Gastrocnemius medialis (tissue), 4 donors: ENCODE results near the gene ABL1. TPM values are rescaled to one million over a fixed set of nuclear protein-coding genes. Genes with fewer than 3 reads are reported as not detected.

Experiments
- ATAC-seq, 2 donors: fragments of 150-250 bp; one replicate each; pipeline ENCODE4 v1.9.1; 2016
- DNase-seq, 2 donors: peaks; one replicate each; pipeline ENCODE4 v3.0.0-alpha.2; 2019
- H3K27ac ChIP-seq, 4 donors: fragments of 200-600 bp; sonication (generic); 1 replicate in 1 of 4; 2 replicates in 3 of 4; pipeline ENCODE4 v1.5.1; 2016 to 2018; ENCODE audit warnings: mild to moderate bottlenecking in 2 of 4, moderate library complexity in 1 of 4
- H3K27me3 ChIP-seq, 3 donors: fragments of 200-600 bp; sonication (generic) in 2 of 3; 1 replicate in 1 of 3; 2 replicates in 2 of 3; pipeline versions ENCODE4 v1.5.1 to v1.6.0; 2016 to 2019; ENCODE audit warnings: mild to moderate bottlenecking in 1 of 3, moderate library complexity in 1 of 3
- H3K36me3 ChIP-seq, 2 donors: fragments of 200-600 bp; sonication (generic) in 1 of 2; one replicate each; pipeline ENCODE4 v1.5.1; 2017 to 2018
- H3K4me1 ChIP-seq, 2 donors: fragments of 200-600 bp; sonication (generic) in 1 of 2; one replicate each; pipeline ENCODE4 v1.5.1; 2016 to 2017; ENCODE audit warnings: mild to moderate bottlenecking in 2 of 2
- H3K4me3 ChIP-seq, 4 donors: fragments of 200-600 bp; sonication (generic) in 3 of 4; 1 replicate in 1 of 4; 2 replicates in 3 of 4; pipeline ENCODE4 v1.5.1; 2016 to 2019; ENCODE audit warnings: mild to moderate bottlenecking in 2 of 4
- H3K9me3 ChIP-seq, 3 donors: fragments of 200-600 bp; sonication (generic) in 2 of 3; 1 replicate in 1 of 3; 2 replicates in 2 of 3; pipeline ENCODE4 v1.5.1; 2016 to 2019
- CTCF ChIP-seq, 5 experiments: fragments of 450-650 bp in 3 of 5; fragments of 200-600 bp in 2 of 5; sonication (generic) in 2 of 5; IDR thresholded peaks in 4 of 5; conservative IDR thresholded peaks in 1 of 5; 1 replicate in 4 of 5; 2 replicates in 1 of 5; pipeline ENCODE4 v1.5.1; 2016 to 2019; ENCODE audit warnings: antibody characterized with exemption in 5 of 5, mild to moderate bottlenecking in 3 of 5, moderate library complexity in 3 of 5
- POLR2A ChIP-seq, 2 donors: fragments of 450-650 bp; IDR thresholded peaks; one replicate each; pipeline ENCODE4 v1.6.1; 2017; ENCODE audit warnings: antibody characterized with exemption in 2 of 2, mild to moderate bottlenecking in 2 of 2, moderate library complexity in 2 of 2
- in situ Hi-C, 4 donors: fragments of 200-750 bp; cut with MboI; loops; one replicate each; pipeline versions ENCODE4 v1.15.0 to v1.8.0; 2017; ENCODE audit warnings: low sequenced_read_pairs in 4 of 4
- intact Hi-C: fragments of 100-400 bp; cut with DNase I; formaldehyde crosslinking; loops from one replicate; pipeline ENCODE4 v1.15.1; 2023; ENCODE audit warnings: low total_unique reads
- total RNA-seq, 4 donors: library from RNA; depleted of rRNA; stranded (reverse); fragments of >200 nt; gene quantifications; one replicate each; pipeline versions ENCODE4 v1.1.0 to v1.2.3, GENCODE V29; 2016

The ABL1 gene
- total RNA-seq, 4 donors from 2014 or later: 22.8 to 55.5 (median 28.5) TPM

- in situ Hi-C loops: no loop called here
- intact Hi-C loops: no loop called here
- TF ChIP-seq POLR2A (IDR thresholded peaks at IDR 0.05) (no peak), CTCF (IDR thresholded peaks at IDR 0.05 in 4 of 5, conservative IDR thresholded peaks at IDR 0.05 in 1 of 5) (no peak)
Observed at GRCh38 chr9:130927995-130928900, 93.2 kb downstream of the ABL1 start.

GRCh38 chr9:130929571-130930038 is 94.6 kb downstream of the ABL1 start:
- in situ Hi-C loops: no loop called here
- Histone ChIP-seq H3K36me3 (no peaks in the 10 kb centered on the region), H3K9me3 (no peaks in the 10 kb centered on the region), H3K4me1 (no peaks in the 10 kb centered on the region), H3K4me3 (no peak overlapping the region), H3K27ac (no peak overlapping the region), H3K27me3 (peaks cover 25 to 31% (median 26%) of the 10 kb centered on the region in 3 donors)
- no peak for DNase-seq
- intact Hi-C loops: no loop called here
- no peak for TF ChIP-seq CTCF (IDR thresholded peaks at IDR 0.05 in 4 of 5, conservative IDR thresholded peaks at IDR 0.05 in 1 of 5)
- no peak for TF ChIP-seq POLR2A (IDR thresholded peaks at IDR 0.05)
- ATAC-seq: no peak

More at GRCh38 chr9:130927995-130928900, 93.2 kb downstream of the ABL1 start:
- no peaks in the 10 kb centered on the region for H3K9me3 ChIP-seq
- H3K4me1 ChIP-seq: no peaks in the 10 kb centered on the region
- H3K27ac ChIP-seq: no peak overlapping the region
- H3K27me3 ChIP-seq: peaks cover 12 to 17% (median 15%) of the 10 kb centered on the region in 3 donors
- H3K36me3 ChIP-seq: no peaks in the 10 kb centered on the region
- no peak for ATAC-seq
- no peak for DNase-seq
- no peak overlapping the region for H3K4me3 ChIP-seq

DNA sequence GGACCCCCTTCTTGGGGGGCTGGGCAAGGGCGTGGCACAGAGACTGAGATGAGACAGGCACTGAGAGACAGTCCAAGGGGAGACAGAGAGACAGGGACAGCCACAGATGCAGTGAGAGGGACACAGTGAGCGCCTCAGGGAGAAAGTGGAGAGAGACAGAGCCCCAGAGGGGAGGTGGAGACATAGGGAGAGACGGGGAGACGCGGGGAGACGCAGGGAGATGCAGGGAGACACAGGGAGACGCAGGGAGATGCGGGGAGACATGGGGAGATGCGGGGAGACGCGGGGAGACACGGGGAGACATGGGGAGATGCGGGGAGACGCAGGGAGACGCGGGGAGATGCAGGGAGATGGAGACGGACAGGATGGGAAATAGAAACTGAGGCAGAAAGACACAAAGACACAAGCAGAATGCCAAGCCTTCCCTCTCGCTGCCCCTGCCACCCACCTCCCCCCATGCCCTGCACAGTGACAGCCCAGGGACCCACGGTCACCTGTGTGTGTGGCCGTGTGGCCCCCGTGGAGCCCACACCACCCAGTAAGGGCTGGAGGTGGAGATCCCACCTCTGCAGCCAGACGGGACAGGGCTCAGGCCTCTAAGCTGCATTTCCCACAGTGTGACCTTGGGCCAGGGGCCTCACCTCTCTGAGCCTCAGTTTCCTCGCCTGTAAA is 95.2 kb downstream of the ABL1 start:
- ATAC-seq: no peak
- TF ChIP-seq CTCF (IDR thresholded peaks at IDR 0.05 in 4 of 5, conservative IDR thresholded peaks at IDR 0.05 in 1 of 5): no peak
- no peak for TF ChIP-seq POLR2A (IDR thresholded peaks at IDR 0.05)
- Histone ChIP-seq H3K36me3 (no peaks in the 10 kb centered on the region), H3K4me1 (no peaks in the 10 kb centered on the region), H3K9me3 (no peaks in the 10 kb centered on the region), H3K27me3 (peaks cover 31 to 33% (median 32%) of the 10 kb centered on the region in 3 donors), H3K4me3 (no peak overlapping the region), H3K27ac (no peak overlapping the region)
- intact Hi-C loops (no loop called here), in situ Hi-C loops (no loop called here)
- DNase-seq: no peak

DNA sequence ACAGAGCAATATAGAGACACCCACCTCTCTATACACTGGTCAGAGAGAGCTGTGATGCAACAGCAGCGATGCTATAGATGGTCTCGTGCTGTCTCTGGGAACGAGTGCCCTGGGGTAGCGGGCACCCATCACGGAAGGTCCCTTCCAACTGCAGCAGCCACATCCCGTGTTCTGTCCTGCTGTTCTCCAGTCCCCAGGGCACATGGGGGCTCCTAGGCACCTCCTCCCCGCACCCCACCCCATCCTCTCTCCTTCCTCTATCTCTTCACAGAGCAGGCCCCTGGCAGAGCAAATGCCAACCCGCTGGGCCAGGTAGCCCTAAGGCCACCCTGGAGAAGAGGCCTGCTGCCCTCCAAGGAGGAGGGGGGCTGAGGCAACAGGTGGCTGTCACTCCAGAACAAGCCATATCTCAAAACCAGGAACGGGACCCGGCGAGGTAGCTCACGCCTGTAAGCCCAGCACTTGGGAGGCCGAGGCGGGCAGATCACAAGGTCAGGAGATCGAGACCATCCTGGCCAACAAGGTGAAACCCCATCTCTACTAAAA is 95.8 kb downstream of the ABL1 start:
- Histone ChIP-seq H3K27ac (no peak overlapping the region), H3K36me3 (no peaks in the 10 kb centered on the region), H3K9me3 (no peaks in the 10 kb centered on the region), H3K4me3 (no peak overlapping the region), H3K27me3 (peaks cover 28 to 38% (median 37%) of the 10 kb centered on the region in 3 donors), H3K4me1 (no peaks in the 10 kb centered on the region)
- in situ Hi-C loops (no loop called here), intact Hi-C loops (no loop called here)
- no peak for ATAC-seq
- no peak for DNase-seq
- TF ChIP-seq POLR2A (IDR thresholded peaks at IDR 0.05): no peak
- TF ChIP-seq CTCF (IDR thresholded peaks at IDR 0.05 in 4 of 5, conservative IDR thresholded peaks at IDR 0.05 in 1 of 5): no peak
